ENCODE results near the gene YEATS4. TPM values are rescaled to one million over a fixed set of nuclear protein-coding genes. Genes with fewer than 3 reads are reported as not detected.
"Not testable (repeated sequence)": the region's sequence is repeated elsewhere in the genome, so short reads cannot be mapped to it uniquely, and the experiment has no call there.

The YEATS4 gene
- total and polyA plus RNA-seq, 4 donors: 9.9 to 23.8 (median 15.5) TPM

DNA sequence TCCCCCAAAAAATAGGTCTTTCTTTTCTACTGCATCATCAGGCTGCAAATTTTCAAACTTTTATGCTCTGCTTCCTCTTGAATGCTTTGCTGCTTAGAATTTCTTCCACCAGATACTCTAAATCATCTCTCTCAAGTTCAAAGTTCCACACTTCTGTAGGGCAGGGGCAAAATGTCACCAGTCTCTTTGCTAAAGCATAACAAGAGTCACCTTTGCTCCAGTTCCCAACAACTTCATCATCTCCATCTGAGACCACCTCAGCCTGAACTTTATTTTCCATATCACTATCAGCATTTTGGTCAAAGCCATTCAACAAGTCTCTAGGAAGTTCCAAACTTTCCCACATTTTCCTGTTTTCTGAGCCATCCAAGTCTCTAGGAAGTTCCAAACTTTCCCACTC lies 42.8 kb upstream of the YEATS4 start:
- not testable (repeated sequence) for H3K9me3 ChIP-seq (ENCODE audit: control insufficient read depth in 4 of 4, low read length in 3 of 4); H3K27ac ChIP-seq (ENCODE audit: low read depth in 1 of 2, low read length in 2 of 2); H3K27me3 ChIP-seq (ENCODE audit: control insufficient read depth in 4 of 4, insufficient read depth in 4 of 4, low read length in 3 of 4); DNase-seq (ENCODE audit: low spot score); H3K9ac ChIP-seq (ENCODE audit: low read depth in 1 of 2, low read length in 2 of 2); H3K36me3 ChIP-seq (ENCODE audit: control insufficient read depth in 4 of 4, insufficient read depth in 3 of 4, low read depth in 1 of 4, low read length in 3 of 4); H3K4me3 ChIP-seq (ENCODE audit: low read depth in 1 of 3, low read length in 3 of 3); H3K4me1 ChIP-seq (ENCODE audit: control insufficient read depth in 4 of 4, insufficient read depth in 4 of 4, low read length in 3 of 4)
- TF ChIP-seq HNF4A (conservative IDR thresholded peaks at IDR 0.05) (peak; percentile 23 to 41), RXRA (IDR thresholded peaks at IDR 0.05) (peak in 1 of 2 donors; percentile 29)

DNA sequence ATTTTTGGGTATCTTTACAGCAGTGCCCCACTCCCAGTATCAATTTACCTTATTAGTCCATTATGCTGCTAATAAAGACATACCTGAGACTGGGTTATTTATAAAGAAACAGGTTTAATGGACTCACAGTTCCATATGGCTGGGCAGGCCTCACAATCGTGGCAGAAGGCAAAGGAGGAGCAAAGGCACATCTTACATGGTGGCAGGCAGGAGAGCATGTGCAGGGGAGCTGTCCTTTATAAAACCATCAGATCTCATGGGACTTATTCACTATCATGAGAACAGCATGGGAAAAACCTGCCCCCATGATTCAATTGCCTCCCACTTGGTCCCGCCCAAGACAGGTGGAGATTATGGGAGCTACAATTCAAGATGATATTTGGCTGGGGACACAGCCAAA lies 42.3 kb upstream of the YEATS4 start:
- DNase-seq (ENCODE audit: low spot score); H3K4me3 ChIP-seq (ENCODE audit: low read depth in 1 of 3, low read length in 3 of 3); H3K27me3 ChIP-seq (ENCODE audit: control insufficient read depth in 4 of 4, insufficient read depth in 4 of 4, low read length in 3 of 4); H3K9ac ChIP-seq (ENCODE audit: low read depth in 1 of 2, low read length in 2 of 2); H3K9me3 ChIP-seq (ENCODE audit: control insufficient read depth in 4 of 4, low read length in 3 of 4); H3K27ac ChIP-seq (ENCODE audit: low read depth in 1 of 2, low read length in 2 of 2); H3K36me3 ChIP-seq (ENCODE audit: control insufficient read depth in 4 of 4, insufficient read depth in 3 of 4, low read depth in 1 of 4, low read length in 3 of 4): not testable (repeated sequence)
- WGBS: 85% methylated on average over 2 of the region's 2 CpGs
- peaks cover 0 to 10% (median 1%) of the 10 kb centered on the region in 4 donors for H3K4me1 ChIP-seq (ENCODE audit: control insufficient read depth in 4 of 4, insufficient read depth in 4 of 4, low read length in 3 of 4)

DNA sequence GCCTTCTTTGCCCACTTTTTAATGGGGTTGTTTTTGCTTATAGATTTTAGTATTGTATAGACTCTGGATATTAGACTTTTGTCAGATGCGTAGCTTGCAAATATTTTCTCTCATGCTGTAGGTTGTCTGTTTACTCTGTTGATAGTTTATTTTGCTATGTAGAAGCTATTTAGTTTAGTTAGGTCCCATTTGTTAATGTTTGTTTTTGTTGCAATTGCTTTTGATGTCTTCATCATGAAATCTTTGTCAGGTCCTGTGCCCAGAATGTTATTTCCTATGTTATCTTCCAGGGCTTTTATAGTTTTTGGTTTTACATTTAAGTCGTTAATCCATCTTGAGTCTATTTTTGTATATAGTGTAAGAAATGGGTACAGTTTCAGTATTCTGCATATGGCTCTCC lies 41.3 kb upstream of the YEATS4 start:
- WGBS: 42% methylated on average over 2 of the region's 2 CpGs

DNA sequence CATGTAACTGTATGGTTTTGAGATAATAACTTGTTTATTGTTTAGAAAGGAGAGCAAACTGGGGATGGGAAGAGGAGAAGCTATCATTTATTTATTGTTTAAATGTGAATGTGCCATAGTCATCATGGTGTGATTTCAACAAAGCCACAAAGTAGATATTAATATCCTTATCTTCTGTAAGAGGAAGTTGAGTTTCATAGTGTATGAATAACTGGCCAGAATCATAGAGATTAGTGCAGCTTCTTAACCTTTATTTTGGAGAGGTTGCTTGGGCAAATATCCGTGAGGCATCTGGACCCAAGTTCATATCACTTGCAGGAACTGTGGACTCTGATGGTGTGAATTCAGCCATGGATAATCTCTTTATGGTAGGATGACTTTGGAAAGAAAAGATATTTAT lies 38.2 kb upstream of the YEATS4 start:
- no peaks in the 10 kb centered on the region for H3K27me3 ChIP-seq (ENCODE audit: control insufficient read depth in 4 of 4, insufficient read depth in 4 of 4, low read length in 3 of 4)
- no peaks in the 10 kb centered on the region for H3K36me3 ChIP-seq (ENCODE audit: control insufficient read depth in 4 of 4, insufficient read depth in 3 of 4, low read depth in 1 of 4, low read length in 3 of 4)
- no peak overlapping the region for H3K9ac ChIP-seq (ENCODE audit: low read depth in 1 of 2, low read length in 2 of 2)
- no peak overlapping the region for H3K4me3 ChIP-seq (ENCODE audit: low read depth in 1 of 3, low read length in 3 of 3)
- TF ChIP-seq NR2F2 (IDR thresholded peaks at IDR 0.05): no peak
- TF ChIP-seq GABPA (IDR thresholded peaks at IDR 0.05 in 1 of 2, conservative IDR thresholded peaks at IDR 0.05 in 1 of 2): no peak
- no peak for TF ChIP-seq SP1 (IDR thresholded peaks at IDR 0.05)
- no peak for TF ChIP-seq RAD21 (IDR thresholded peaks at IDR 0.05)
- no peak for TF ChIP-seq RXRA (IDR thresholded peaks at IDR 0.05)
- TF ChIP-seq TAF1 (conservative IDR thresholded peaks at IDR 0.05): no peak
- no peak for TF ChIP-seq HNF4G (IDR thresholded peaks at IDR 0.05)
- TF ChIP-seq, protein P1, sequence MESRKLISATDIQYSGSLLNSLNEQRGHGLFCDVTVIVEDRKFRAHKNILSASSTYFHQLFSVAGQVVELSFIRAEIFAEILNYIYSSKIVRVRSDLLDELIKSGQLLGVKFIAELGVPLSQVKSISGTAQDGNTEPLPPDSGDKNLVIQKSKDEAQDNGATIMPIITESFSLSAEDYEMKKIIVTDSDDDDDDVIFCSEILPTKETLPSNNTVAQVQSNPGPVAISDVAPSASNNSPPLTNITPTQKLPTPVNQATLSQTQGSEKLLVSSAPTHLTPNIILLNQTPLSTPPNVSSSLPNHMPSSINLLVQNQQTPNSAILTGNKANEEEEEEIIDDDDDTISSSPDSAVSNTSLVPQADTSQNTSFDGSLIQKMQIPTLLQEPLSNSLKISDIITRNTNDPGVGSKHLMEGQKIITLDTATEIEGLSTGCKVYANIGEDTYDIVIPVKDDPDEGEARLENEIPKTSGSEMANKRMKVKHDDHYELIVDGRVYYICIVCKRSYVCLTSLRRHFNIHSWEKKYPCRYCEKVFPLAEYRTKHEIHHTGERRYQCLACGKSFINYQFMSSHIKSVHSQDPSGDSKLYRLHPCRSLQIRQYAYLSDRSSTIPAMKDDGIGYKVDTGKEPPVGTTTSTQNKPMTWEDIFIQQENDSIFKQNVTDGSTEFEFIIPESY (IDR thresholded peaks at IDR 0.05): no peak
- TF ChIP-seq, protein P2, sequence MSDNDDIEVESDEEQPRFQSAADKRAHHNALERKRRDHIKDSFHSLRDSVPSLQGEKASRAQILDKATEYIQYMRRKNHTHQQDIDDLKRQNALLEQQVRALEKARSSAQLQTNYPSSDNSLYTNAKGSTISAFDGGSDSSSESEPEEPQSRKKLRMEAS (IDR thresholded peaks at IDR 0.05): no peak
- no peak for TF ChIP-seq HNF4A (conservative IDR thresholded peaks at IDR 0.05)
- TF ChIP-seq YY1 (IDR thresholded peaks at IDR 0.05): no peak
- TF ChIP-seq FOXA2 (IDR thresholded peaks at IDR 0.05): no peak
- no peak for DNase-seq (ENCODE audit: low spot score)
- peaks cover 0 to 16% (median under 1%) of the 10 kb centered on the region in 4 donors for H3K4me1 ChIP-seq (ENCODE audit: control insufficient read depth in 4 of 4, insufficient read depth in 4 of 4, low read length in 3 of 4)
- 29% methylated on average over 1 of the region's 1 CpG for WGBS
- H3K9me3 ChIP-seq (ENCODE audit: control insufficient read depth in 4 of 4, low read length in 3 of 4): peaks cover 0 to 4% (median 0%) of the 10 kb centered on the region in 4 donors
- no peak overlapping the region for H3K27ac ChIP-seq (ENCODE audit: low read depth in 1 of 2, low read length in 2 of 2)

More for the DNA sequence above, 41.3 kb upstream of the YEATS4 start:
- Histone ChIP-seq H3K27ac (ENCODE audit: low read depth in 1 of 2, low read length in 2 of 2) (no peak overlapping the region), H3K9me3 (ENCODE audit: control insufficient read depth in 4 of 4, low read length in 3 of 4) (peaks cover 0 to 4% (median 0%) of the 10 kb centered on the region in 4 donors), H3K27me3 (ENCODE audit: control insufficient read depth in 4 of 4, insufficient read depth in 4 of 4, low read length in 3 of 4) (no peaks in the 10 kb centered on the region), H3K4me3 (ENCODE audit: low read depth in 1 of 3, low read length in 3 of 3) (no peak overlapping the region), H3K9ac (ENCODE audit: low read depth in 1 of 2, low read length in 2 of 2) (no peak overlapping the region), H3K4me1 (ENCODE audit: control insufficient read depth in 4 of 4, insufficient read depth in 4 of 4, low read length in 3 of 4) (peaks cover 0 to 11% (median 1%) of the 10 kb centered on the region in 4 donors), H3K36me3 (ENCODE audit: control insufficient read depth in 4 of 4, insufficient read depth in 3 of 4, low read depth in 1 of 4, low read length in 3 of 4) (no peaks in the 10 kb centered on the region)
- TF ChIP-seq RXRA (IDR thresholded peaks at IDR 0.05) (peak in 1 of 2 donors; percentile 18), HNF4A (conservative IDR thresholded peaks at IDR 0.05) (peak in 1 of 2 donors; percentile 39), FOXA2 (IDR thresholded peaks at IDR 0.05) (peak; percentile 62), JUND (IDR thresholded peaks at IDR 0.05) (no peak)
- DNase-seq (ENCODE audit: low spot score): no peak

All from liver (tissue), 9 donors.